ENCODE results near the gene TLCD5.
A peak's percentile ranks its signal among the peaks of the same experiment; 100 is the strongest.

Gene TLCD5

DNA sequence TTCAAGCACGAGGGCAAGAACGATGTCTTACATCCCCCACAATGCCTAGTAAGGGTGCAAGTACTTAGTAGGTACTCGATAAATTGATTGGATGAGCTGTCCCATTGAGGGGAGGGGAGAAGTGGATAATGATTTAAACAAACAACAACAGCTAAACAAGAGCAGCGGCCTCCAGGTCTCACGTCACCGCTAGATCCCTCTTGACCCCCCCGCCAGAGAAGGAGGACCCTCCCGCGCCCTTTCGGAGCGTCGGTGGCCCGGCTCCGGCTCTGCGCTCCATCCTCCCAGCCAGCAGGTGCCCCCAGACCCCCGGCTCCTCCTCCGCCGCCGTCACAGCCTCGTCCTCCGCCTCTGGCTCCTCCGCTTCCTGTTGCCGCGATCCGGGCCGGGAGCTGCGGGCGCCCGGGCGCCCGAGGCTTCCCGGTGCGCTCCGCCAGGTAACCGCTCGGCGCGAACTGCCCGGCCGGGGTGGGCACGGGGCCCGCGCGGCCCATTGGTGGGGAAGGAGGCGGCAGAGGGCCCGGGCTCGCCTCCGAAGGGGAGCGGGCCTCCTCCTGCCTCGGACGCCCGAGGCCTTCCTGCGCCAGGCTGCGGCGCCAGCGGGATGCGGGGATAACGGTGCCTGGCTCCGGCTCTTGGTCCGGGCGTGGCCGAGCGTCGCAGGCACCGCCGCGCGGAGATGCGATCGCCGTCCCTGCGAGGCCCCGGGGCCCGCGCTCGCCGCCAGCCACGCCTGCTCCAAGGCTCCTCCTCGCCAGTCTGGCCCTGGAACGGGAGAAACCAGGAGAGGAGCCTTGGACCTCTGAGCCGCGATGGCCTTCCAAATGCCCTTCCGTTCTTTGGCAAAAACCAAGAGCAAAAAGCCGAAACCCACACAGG, at the start of gene TLCD5:
TSS of gene TLCD5 (plus strand) at position 368 of the 879 bp plus-strand sequence. CDS start 2,143 bp downstream, outside the sequence.
- DNase-seq (ENCODE audit: low read depth in 2 of 2): peak in 1 of 2 donors; percentile 37

DNA sequence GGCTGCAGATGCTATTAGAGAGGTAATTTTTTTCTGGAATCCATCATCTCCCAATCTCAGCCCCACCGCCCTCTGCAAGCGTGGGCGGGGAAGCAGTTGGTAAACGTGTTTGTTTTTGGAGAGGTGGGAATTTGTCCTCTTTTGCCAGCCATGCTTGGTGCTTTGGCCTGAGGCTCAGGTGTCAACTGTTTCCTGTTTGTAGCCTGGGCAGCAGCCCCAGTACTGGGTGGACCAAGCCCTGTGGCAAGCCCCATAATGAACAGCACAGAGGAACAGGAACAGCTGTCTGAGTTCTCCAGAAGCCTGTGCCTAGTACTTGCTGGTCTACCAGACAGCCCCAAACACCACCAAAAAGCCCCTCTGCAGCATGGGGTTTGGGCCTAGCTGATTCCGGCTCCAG, 45.6 kb upstream of the TLCD5 start:
- DNase-seq (ENCODE audit: low read depth in 2 of 2): no peak

DNA sequence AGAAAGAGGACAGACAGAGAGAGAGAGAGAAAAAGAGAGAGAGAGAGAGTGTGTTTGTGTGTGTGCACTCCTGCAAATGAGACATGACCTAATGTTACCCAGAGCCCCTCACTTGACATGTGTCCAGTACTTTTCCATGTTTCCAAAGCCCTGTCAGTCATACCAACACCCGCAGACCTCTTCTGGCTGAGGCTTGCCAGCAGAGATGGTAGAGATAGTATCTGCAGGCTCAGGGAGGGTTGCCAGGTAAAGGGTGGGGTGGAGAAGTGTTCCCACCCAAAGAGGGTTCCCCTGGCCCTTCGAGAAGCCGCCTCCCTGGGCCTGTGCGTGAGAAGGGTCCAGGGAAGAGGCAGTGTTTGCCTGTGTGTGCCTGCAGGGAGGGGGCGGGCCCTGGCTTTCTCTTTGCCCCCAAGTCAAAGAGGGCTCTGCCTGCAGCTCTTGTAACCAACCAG, 44.5 kb upstream of the TLCD5 start:
- DNase-seq (ENCODE audit: low read depth in 2 of 2): no peak

DNA sequence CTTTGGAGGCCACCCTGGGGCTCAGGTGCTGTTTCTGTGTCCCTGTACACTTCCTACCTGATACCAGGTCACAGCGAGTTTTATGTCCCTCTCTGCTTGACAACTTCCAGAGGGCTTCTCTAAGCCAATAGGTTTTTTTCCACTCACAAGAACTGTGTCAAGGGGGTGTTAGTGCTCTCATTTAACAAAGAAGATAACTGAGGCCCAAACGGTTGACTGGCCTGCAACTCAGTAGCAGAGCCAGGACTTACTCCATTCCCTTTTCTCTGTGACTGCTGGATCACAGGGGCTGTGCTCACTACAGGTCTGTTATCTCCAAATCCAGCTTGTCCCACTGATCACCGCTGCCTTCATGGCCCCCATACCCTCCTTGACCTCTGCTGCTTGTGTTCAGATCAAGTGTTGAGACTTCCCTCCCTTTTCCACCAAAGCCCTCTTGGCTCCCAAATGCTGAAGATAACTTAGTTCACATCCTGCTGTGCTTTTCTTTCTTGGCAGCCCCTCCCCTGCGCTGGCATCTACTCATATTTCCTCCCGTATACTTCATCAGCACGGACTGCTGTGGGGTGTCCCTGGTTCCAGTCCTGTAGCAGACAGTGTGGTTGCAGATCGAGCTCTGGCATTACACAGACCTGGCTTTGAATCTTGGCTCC, 43.8 kb upstream of the TLCD5 start:
- DNase-seq (ENCODE audit: low read depth in 2 of 2): no peak

DNA sequence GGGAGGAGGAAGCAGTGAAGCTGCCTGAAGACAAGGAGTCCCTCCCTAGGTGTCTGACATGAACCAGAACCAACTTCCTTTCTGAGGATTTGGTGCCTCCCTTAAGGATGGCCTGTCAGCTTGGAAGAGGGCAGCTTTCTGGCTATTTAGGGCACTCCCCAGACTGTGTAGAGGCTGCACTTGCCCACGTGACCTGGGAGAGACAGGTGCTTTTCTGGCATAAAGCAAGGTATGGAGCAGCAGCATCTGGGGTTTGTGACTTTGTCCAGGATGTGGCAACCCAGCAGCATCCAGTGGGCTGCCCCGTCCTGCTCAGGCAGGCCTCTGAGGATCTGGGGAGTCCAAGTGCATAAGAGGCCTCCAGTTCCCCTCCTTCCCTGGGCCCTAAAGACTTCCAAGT, 42.0 kb upstream of the TLCD5 start:
- no peak for DNase-seq (ENCODE audit: low read depth in 2 of 2)

DNA sequence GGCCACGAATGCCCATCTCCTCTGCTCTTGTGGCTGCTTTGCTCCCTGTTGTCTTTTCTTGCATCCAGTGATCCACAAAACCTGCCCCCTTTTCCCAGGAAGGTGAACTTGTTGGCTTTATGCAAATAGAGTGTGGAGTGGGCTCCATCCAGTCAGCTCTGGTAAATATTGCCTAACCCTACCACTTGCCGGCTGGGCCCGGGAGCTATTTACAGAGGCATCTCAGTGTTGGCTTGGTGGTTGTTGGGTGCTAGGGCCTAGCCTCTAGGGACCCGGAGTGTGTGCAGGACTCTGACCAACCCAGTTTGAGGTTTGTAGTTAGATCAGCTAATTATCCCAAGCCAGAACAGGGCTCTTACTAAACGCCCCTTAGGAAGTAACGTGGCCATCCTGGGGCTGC, 40.8 kb upstream of the TLCD5 start:
- DNase-seq (ENCODE audit: low read depth in 2 of 2): no peak

DNA sequence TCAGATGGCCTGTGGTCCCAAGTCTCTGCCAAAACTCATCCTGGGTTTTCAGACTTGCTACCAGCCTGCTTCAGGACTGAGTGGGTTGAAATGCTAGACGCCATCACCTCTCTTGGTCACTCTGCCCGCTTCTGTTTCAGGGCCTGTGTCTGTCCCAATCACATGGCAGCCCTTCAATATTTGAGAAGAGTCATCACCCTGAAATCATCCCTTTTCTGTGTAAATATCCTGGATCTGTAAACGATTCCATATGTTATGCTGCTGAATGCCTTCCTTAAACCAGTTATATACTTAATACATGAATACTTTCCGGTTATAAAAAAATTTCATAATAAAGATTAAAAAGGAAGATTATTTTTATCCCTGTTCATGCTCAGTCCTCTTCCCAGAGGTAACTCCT, 39.8 kb upstream of the TLCD5 start:
- DNase-seq (ENCODE audit: low read depth in 2 of 2): no peak

DNA sequence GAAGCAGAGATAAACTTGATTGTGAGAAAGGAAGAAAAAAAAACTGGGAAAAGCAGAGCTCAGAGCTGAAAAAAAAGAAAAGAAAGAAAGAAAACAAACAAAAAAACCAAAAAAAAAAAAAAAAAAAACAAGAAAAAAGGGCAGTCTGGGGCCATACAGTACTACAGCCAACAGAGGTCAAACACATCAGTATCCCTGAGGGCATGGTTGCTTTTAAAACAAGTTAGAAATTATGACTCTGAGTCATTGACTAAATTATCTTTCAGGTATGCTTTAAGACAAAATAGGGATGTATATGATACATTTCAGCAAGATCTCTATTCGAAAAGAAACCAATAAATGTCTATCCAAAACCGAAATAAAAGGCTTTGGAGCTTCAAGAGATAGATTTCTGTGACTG, 37.1 kb upstream of the TLCD5 start:
- DNase-seq (ENCODE audit: low read depth in 2 of 2): no peak

DNA sequence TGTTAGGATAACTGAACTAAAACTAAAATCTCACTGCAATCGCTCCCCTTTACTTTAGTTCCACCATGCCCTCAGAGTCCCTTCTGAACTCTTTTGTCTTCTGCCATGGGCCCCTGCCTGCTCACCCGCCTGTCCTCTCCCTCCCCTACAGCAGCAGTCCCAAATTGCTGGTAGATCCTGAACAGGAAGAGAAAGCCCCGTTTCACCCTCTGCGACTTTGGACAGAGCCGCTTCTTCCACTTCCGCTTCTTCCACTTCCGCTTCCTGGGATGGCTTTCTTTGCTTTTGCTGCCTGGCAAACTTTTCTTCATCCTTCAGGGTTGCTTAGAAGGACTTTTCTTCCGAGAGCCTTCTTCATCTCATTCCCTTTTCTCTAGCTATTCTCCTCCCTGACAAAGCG, 35.7 kb upstream of the TLCD5 start:
- DNase-seq (ENCODE audit: low read depth in 2 of 2): no peak

DNA sequence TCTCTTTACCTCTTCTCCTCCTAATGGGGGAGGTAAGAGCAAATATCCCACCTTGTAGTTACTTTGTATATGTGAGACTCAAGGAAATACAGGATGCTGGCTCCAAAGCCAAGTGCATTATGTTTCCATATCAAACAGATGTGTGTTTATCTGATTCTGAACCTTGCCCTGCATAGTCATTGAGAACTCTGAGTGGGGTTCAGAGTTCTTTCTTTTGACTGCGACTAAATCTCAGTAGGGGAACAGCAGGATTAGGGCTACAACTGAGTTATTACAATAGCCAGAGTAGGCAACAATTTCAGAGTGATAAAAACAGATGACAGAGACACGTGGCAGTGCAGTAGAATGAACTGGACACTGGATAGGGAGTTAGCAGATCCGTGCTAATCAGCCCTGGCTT, 34.1 kb upstream of the TLCD5 start:
- DNase-seq (ENCODE audit: low read depth in 2 of 2): no peak

DNA sequence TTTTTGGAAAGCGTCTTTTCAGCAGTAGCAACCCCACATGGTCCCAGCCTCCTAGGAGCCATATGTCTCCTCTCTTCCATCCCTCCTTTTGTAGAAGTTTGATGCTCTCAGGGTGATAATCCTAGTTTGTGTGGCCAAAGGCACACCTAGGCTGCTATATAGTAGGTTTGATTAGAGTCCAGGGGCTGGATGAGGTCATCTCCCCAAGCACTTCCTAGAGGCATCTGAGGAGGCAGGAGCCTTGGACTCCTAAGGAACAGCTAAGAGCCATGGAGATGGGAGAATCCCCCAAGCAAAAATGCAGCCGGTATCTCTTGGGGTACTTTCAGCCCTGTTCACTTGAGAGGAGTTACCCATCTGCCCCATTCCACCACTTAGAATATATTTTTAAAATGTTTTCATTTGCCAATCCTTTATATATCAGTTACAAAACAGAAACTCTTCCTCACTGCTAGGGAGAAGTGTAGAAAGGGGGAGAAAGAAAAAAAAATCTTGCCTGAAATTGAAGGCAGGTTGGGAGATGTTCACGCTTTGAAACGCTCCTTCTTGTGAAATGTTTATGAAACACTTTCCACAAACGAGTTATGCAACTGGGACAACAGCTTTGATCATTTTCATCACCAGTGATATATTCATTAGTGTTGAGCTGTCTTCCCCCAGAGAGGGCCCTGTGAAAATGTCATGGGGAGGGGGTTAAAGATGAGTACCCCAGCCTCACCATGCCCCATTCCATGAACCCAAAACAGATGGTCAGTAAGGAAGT, 31.9 kb upstream of the TLCD5 start:
- DNase-seq (ENCODE audit: low read depth in 2 of 2): no peak

DNA sequence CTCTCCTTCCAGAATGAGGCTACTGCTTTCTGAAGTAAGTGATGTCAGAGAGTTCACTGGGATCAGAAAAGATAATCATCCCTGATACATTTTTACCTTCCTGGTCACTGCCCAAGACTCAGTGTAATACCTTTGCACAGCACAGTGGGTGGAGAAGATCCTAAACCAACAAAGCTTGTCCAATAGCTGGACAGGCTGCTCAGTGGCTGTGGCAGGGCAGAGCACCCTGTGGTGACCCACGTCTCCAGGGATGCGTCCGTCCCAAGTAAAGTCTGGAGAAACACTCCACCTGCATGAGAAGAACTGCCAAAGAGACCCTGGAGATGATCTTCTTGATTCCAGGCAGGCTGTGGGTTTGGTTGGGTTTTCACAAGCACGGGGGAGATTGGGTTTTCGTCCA, 31.0 kb upstream of the TLCD5 start:
- DNase-seq (ENCODE audit: low read depth in 2 of 2): no peak

DNA sequence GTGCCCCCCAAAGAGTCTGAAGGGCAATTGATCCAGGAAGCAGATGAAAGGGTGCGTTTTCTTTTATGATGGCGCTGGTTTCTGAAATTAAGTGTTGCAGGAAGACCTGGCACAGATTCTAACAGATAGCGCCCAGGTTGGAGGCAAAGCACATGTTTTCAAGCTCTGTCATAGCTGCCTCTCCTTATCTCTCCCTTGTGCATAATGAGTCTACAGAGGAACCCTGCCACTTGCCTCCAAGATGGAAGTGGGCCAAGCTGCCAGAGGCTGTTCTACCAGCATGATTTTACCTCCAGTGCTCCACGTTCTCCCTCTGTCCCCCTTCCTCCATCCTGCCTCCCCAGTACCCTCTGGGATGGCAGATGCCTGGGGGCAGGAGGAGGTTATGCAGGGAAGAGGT, 30.0 kb upstream of the TLCD5 start:
- DNase-seq (ENCODE audit: low read depth in 2 of 2): no peak

DNA sequence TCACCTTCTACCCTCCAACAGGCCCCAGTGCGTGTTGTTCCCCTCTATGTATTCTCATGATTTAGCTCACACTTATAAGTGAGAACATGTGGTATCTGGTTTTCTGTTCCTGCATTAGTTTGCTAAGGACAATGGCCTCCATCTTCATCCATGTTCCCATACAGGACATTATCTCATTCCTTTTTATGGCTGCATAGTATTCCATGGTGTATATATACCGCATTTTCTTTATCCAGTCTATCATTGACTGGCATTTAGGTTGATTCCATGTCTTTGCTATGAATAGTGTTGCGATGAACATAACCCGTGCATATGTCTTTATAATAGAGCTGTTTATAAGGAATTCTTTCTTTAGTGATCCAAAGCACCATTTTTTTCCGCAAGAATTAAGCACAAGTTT, 28.5 kb upstream of the TLCD5 start:
- no peak for DNase-seq (ENCODE audit: low read depth in 2 of 2)

DNA sequence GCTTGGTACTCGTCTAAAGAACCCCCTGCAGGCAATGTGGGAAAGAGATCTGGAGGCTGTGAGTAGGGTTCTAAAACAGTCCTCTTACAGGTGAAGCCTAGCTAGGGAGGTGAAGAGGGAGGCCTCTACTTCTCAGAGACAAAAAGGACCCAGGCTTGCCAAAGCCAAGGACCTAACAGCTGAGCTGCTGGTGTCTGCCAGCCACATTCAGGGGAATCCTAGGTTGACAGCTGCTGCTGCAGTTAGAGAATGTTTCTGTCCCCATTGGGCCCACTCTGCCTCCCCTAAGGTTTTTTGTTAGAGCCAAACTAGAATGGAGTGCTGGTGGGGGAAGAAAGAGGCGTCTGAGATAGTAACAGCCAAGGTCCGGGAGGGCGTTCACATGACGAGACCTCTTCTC, 26.6 kb upstream of the TLCD5 start:
- DNase-seq (ENCODE audit: low read depth in 2 of 2): no peak

DNA sequence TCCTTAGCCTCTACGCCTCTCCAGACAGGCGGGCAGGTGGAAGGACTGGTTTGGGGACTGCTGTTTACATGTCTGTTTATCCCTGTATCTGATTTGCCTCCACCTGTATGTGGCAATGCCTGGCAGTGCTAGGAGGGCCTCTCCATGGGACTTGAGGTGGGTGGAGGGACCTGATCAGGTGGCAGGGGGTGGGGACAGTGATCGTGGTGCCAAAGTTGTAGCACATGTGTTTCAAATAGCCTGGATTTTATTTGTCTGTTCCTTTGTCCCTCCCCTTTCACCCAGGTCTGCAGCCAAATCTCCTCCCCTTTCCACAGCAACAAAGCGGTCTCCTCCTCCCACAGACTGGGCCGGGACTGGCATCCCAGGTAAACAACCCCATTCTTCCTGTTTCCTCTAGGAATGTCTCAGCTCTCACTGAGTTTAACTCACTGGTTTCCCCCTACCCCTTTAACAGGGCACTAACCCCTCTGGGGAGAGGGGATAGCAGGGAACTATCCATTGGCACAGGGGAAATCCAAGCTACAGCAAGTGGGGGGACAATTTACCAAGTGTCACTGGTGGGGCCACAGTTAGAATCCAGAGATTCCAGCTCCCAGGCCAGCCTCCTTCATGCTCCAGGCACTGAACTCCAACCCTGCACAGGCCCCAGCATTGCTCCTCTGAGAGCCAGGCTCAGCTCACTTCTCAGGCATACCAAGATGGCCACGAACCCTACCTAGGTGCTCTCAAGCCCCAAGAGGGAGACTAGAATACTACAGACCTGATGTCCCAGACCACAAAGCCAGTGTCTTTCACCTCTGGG, 22.9 kb upstream of the TLCD5 start:
- no peak for DNase-seq (ENCODE audit: low read depth in 2 of 2)

DNA sequence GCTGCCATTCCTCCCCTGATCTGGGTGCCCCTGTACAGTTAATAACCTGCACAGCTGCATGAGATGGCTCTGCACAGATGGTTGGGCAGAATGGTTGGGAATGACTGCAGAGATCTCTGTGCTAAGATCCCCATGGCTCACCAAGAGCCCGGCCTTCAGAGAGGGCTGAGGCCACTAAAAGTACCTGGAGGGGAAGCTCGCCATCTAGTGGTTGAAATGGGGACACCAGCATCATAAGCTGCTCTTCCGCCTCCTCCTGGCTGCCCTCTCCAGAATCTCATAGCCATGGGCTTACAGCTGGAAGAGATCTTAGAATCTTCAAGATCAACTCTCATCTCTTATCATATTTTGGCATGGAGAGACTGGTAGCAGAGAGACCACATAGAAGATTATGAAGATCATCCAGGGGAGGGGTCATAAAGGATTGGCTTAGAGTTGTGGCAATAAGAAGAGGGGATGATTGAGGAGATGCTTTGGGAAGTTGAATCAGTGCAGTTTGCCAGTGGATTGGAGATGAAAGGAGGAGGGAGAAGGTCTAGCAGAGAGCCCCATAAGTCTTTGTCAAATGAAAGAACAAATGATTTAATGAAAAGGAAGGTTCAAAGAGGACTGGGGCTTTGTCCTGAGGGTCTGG, 22.0 kb upstream of the TLCD5 start:
- DNase-seq (ENCODE audit: low read depth in 2 of 2): peak; percentile 15 to 37

DNA sequence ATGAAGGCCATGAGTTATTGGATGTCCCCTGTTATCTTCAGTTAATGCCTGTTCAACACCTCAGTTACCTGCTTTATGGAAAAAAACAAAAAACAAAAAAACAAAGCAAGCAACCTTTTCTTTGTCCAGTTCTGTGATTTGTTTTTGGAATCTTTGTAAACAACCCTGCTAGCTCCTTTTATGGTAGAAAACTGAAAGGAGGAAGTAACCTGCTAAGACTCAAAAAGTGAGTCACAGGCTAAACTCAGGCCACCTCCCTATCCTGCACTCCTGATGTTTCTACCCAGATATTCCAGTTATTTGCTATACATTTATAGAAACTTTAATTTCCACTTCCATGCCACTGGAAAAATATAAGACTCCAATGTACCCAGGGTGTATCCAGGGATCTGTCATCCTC, 20.6 kb upstream of the TLCD5 start:
- no peak for DNase-seq (ENCODE audit: low read depth in 2 of 2)

DNA sequence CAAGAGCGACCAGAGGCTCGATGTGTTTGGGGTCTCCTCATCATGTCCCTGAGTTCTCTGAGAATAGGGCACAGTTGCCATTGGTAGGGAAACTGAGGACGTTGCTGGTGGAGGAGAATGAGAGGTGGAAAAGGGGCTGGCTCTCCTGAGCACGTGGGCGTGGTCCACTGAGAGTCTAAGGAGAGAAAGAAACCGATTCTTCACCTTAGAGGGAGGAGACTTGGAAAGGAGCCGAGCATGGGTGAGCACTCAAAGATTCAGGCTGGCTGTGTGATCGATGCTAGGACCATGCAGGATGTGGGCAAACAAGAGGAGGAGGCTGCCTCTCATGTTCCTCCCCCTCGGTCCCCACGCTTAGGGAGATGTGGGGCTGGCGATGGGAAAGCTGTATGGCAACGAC, 19.8 kb upstream of the TLCD5 start:
- no peak for DNase-seq (ENCODE audit: low read depth in 2 of 2)

DNA sequence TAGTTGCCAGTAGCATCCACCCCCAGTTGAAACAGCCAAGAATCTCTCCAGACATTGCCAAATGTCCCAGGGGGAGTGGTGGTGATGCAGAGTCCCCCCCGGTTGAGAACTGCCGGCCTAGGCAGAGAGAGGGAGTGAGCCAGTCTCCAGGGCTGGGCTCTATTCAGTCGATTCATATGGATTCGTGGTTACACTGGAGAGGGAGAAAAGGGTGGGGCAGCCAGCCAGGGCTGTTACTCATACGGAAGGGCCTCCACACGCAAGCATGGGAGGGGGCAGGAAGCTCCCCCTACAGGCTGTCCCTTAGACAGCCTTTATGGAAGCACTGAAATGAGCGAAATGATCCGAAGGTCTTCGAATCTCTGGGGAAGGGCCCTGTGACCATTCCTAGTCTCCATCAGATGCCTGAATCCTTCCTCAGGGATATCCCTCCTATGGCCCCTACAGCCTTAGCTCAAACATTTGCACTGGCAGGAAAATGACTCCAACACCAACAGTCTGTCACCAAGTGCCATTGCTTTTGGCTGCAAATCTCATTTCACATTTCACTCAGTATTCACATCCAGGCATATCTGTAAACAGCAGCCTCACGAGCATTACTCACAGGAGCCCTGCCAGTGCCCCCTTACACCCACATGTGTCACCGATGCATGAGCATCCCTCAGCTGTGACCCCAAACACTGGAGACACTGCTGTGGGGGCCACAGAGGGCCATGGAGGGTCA, 18.4 kb upstream of the TLCD5 start:
- no peak for DNase-seq (ENCODE audit: low read depth in 2 of 2)

DNA sequence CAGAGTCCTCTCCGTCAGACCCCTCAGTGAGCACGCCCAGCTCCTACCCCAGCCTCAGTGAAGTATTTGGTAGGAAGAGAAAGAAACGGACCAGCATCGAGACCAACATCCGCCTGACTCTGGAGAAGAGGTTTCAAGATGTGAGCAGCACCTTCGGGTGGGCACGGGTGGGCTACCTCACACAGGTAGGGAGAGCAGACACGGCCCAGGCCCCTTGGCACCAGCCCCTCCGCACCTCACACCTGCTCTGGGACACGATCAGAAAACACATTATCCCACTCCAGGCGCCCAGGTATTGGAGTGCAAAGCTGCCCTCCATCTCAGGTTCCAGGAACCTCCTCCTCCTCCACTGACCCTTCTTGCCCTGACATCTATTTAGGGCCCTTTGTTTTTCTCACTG, 17.6 kb upstream of the TLCD5 start:
- no peak for DNase-seq (ENCODE audit: low read depth in 2 of 2)

Measured in stimulated activated CD8-positive, alpha-beta memory T cell treated with anti-CD3 and anti-CD28 coated beads, Interleukin-2, amount 100 ng/mL, for 48 hours (primary cell).